K562 (cell line): ENCODE measurements around the gene RNF224. TPM values are rescaled to one million over a fixed set of nuclear protein-coding genes. Genes with fewer than 3 reads are reported as not detected.
A peak's percentile ranks its signal among the peaks of the same experiment; 100 is the strongest.

Source experiments
- ATAC-seq: fragments of 200-7000 bp; cut with Tn5 transposase; 3 replicates; pipeline ENCODE4 v1.9.1; 2020; ENCODE audit warnings: moderate library complexity
- BruUV-seq: library from RNA; stranded (reverse); fragments of 400-500 nt; replicated peaks from 2 replicates; lab custom pipeline; 2021; lab: Mats Ljungman, UMichigan
- CTCF ChIA-PET: fragments of 300-600 bp; formaldehyde crosslinking; extraction: SDS; loops from one replicate; lab custom pipeline; 2021; ENCODE audit warnings: low intra/inter-chr PET ratio; lab: Yijun Ruan, JAX
- POLR2A ChIA-PET: fragments of 300-600, 350-650 bp; sonication (Branson Sonifier 250); formaldehyde crosslinking; extraction: SDS; loops from one replicate; lab custom pipeline; 2021; ENCODE audit warnings: antibody characterized with exemption, inconsistent platforms; lab: Yijun Ruan, JAX
- DNase-seq, 4 experiments: peaks; one replicate each; pipeline versions ENCODE4 v3.0.0 to v3.0.0-alpha.2; 2011 to 2018; ENCODE audit warnings: low spot score in 3 of 4, mixed read lengths in 3 of 4; ENCODE audit errors: extremely low read depth in 1 of 4
- FAIRE-seq: peaks from 2 replicates; lab custom pipeline; 2011; peaks lifted over from hg19 to GRCh38; lab: Jason Lieb, UNC
- H2AFZ ChIP-seq: 2 replicates; pipeline ENCODE4 v1.6.0; 2011; ENCODE audit warnings: low read depth, low read length, control low read depth, inconsistent platforms
- H3K27ac ChIP-seq: fragments of 200-600 bp; 3 replicates; pipeline ENCODE4 v1.8.0; 2011; ENCODE audit warnings: low read depth, mild to moderate bottlenecking, control low read depth, inconsistent platforms, low read length, moderate library complexity, mixed read lengths; ENCODE audit errors: extremely low read depth
- H3K27me3 ChIP-seq, 2 experiments: fragments of 300-600 bp in 1 of 2; 2 replicates in 1 of 2; 3 replicates in 1 of 2; pipeline versions ENCODE4 v1.6.0 to v1.8.0; 2011; ENCODE audit warnings: inconsistent platforms in 2 of 2, low read length in 2 of 2, mild to moderate bottlenecking in 1 of 2, mixed read lengths in 1 of 2, moderate library complexity in 1 of 2; ENCODE audit not compliant: control insufficient read depth in 2 of 2, insufficient read depth in 2 of 2
- H3K36me3 ChIP-seq: fragments of 300-600 bp; 3 replicates; pipeline ENCODE4 v1.8.0; 2011; ENCODE audit warnings: mild to moderate bottlenecking, low read length, inconsistent platforms; ENCODE audit not compliant: control insufficient read depth, insufficient read depth
- H3K4me1 ChIP-seq, 2 experiments: fragments of 200-600 bp in 1 of 2; replicated peaks in 1 of 2; 2 replicates in 1 of 2; 3 replicates in 1 of 2; pipeline versions ENCODE4 v1.5.1 to v1.8.0; 2011; ENCODE audit warnings: inconsistent platforms in 2 of 2, low read length in 2 of 2, mild to moderate bottlenecking in 1 of 2, mixed read lengths in 1 of 2, moderate library complexity in 1 of 2; ENCODE audit not compliant: control insufficient read depth in 2 of 2, insufficient read depth in 2 of 2
- H3K4me2 ChIP-seq: 2 replicates; pipeline ENCODE4 v1.6.1; 2011; ENCODE audit warnings: low read length, control low read depth, inconsistent platforms, mixed read lengths; ENCODE audit not compliant: insufficient read depth
- H3K4me3 ChIP-seq: fragments of 200-600 bp; sonication (generic), shearing (Covaris generic); 2 replicates; pipeline ENCODE4 v1.5.1; 2016; ENCODE audit warnings: control low read depth, inconsistent platforms
- H3K79me2 ChIP-seq: fragments of 200-600 bp; 3 replicates; pipeline ENCODE4 v1.8.0; 2011; ENCODE audit warnings: low read length, inconsistent platforms; ENCODE audit not compliant: control insufficient read depth, insufficient read depth
- H3K9ac ChIP-seq, 2 experiments: 2 replicates each; pipeline versions ENCODE4 v1.6.0 to v1.6.1; 2011; ENCODE audit warnings: low read depth in 2 of 2, low read length in 2 of 2, control low read depth in 1 of 2, inconsistent platforms in 1 of 2, mild to moderate bottlenecking in 1 of 2, mixed read lengths in 1 of 2; ENCODE audit not compliant: insufficient read depth in 1 of 2
- H3K9me1 ChIP-seq: one replicate; pipeline ENCODE4 v1.6.0; 2011; ENCODE audit warnings: inconsistent platforms, mild to moderate bottlenecking, low read length, moderate library complexity; ENCODE audit not compliant: control insufficient read depth, insufficient read depth
- H3K9me3 ChIP-seq: replicated peaks from 2 replicates; pipeline ENCODE4 v1.5.1; 2011; ENCODE audit warnings: low read depth, low read length, inconsistent platforms; ENCODE audit not compliant: control insufficient read depth, insufficient read depth
- H4K20me1 ChIP-seq: replicated peaks from 2 replicates; pipeline ENCODE4 v1.6.1; 2011; ENCODE audit warnings: low read length, inconsistent platforms, mixed read lengths; ENCODE audit not compliant: control insufficient read depth, insufficient read depth
- CBFA2T2 ChIP-seq: fragments of 450-650 bp; conservative IDR thresholded peaks from 2 replicates; pipeline ENCODE4 v1.6.1; 2017; ENCODE audit warnings: mild to moderate bottlenecking
- KHSRP ChIP-seq: fragments of 450-650 bp; IDR thresholded peaks from 2 replicates; pipeline ENCODE4 v1.6.1; 2017
- PCBP2 ChIP-seq: fragments of 200-400 bp; formaldehyde crosslinking; IDR thresholded peaks from 2 replicates; pipeline ENCODE4 v1.6.1; 2018; ENCODE audit warnings: low read length, low read depth, mild to moderate bottlenecking, moderate library complexity; ENCODE audit not compliant: poor library complexity, severe bottlenecking
- RBFOX2 ChIP-seq: fragments of 200-400 bp; formaldehyde crosslinking; IDR thresholded peaks from 2 replicates; pipeline ENCODE4 v1.6.1; 2017; ENCODE audit warnings: low read depth, mild to moderate bottlenecking, low read length, moderate library complexity
- XRCC4 ChIP-seq: IDR thresholded peaks from one replicate; pipeline ENCODE4 v1.6.1; 2011; ENCODE audit not compliant: insufficient read depth, insufficient read length; ENCODE audit errors: extremely low read depth
- ZFP36 ChIP-seq: fragments of 150-350 bp; IDR thresholded peaks from 2 replicates; pipeline ENCODE4 v1.6.1; 2018; ENCODE audit warnings: low read length, low read depth; ENCODE audit not compliant: partially characterized antibody
- ZNF134 ChIP-seq: fragments of 250-450 bp; sonication (Bioruptor Pico); conservative IDR thresholded peaks from 2 replicates; pipeline ENCODE4 v1.4.0; 2020
- ZNF324 ChIP-seq: fragments of 250-450 bp; sonication (Bioruptor Pico); IDR thresholded peaks from 2 replicates; pipeline ENCODE4 v1.4.0; 2020; ENCODE audit warnings: mild to moderate bottlenecking
- ZNF41 ChIP-seq: fragments of 250-450 bp; sonication (Bioruptor Pico); conservative IDR thresholded peaks from 2 replicates; pipeline ENCODE4 v1.4.0; 2020; ENCODE audit warnings: mild to moderate bottlenecking
- WGBS: fragments of 100-300 bp; shearing (Covaris generic); methylation state at CpG from one replicate; pipeline ENCODE4 v1.1.6; 2016; ENCODE audit warnings: low coverage, mixed read lengths; ENCODE audit not compliant: insufficient coverage; ENCODE audit errors: missing lambda C conversion rate; 5-methylcytosine and 5-hydroxymethylcytosine counted together
- in situ Hi-C: fragments of 300-500 bp; cut with MboI; formaldehyde crosslinking; loops from 4 replicates; pipeline ENCODE4 v1.15.0; 2018; ENCODE audit warnings: inconsistent platforms, mixed read lengths
- intact Hi-C: fragments of 100-400 bp; cut with micrococcal nuclease; formaldehyde crosslinking; loops from 2 replicates; pipeline ENCODE4 v1.14.2; 2022
- polyA plus RNA-seq, 8 experiments: library from polyadenylated mRNA; depleted of rRNA in 4 of 8; stranded (reverse) in 5 of 8; unstranded in 3 of 8; fragments of >200 nt; fragmentation: Nextera tagmentation in 2 of 8; fragmentation: Illumina TruSeq in 1 of 8; extraction: Ambion mirVana in 2 of 8; extraction: Trizol in 1 of 8; gene quantifications; 2 replicates each; pipeline versions ENCODE4 v1.2.1 to v1.2.3, GENCODE V29; 2011 to 2014; ENCODE audit warnings: inconsistent platforms in 1 of 8, missing spikeins in 1 of 8
- total RNA-seq, 7 experiments: library from RNA; depleted of rRNA in 6 of 7; stranded (reverse); fragments of >200 nt in 6 of 7; fragmentation: Illumina TruSeq in 2 of 7; extraction: Trizol in 2 of 7; gene quantifications; 2 replicates each; pipeline versions ENCODE4 v1.2.1 to v1.2.3, GENCODE V29; 2011 to 2021; ENCODE audit warnings: low replicate concordance in 1 of 7

RNF224 gene
- total and polyA plus RNA-seq, 9 of the 15 experiments (the other 6 are each of a cell fraction or from before 2014, with no cell fraction given) = not detected

DNA sequence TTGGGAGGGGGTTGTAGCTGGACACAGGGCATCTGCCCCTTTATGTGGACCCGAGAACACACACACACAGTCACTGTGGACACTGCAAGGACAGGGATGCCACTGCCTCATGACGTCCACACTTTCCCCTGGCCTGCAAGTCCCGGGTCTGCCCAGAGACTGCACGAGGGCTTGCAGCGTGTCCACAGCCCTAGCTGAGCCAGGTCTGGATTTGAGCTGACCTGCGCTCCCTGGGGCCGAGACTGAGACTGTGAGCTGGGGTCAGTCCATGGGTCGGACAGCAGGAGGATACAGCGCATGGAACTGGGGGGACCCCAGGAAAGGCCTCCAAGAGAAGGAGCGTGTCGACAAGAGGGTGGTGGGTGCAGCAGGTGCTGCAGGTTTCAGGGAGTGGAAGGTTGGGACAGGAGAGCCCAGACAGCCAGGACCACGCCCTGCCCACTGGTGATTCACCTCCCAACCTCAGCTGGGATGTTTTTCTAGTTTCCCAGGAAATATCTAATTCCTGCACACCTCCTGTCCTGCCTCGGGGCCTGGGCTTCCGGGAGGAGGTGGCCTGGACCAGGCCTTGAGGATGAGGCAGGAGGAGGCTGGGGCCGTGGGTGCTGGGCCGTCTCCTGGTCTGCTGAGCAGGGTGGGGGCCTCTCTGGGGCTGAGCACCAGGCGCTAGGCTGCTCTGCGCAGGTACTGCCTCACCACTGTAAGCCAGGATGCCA is 806 bp upstream of the RNF224 start:
- Histone ChIP-seq H3K9me3 (no peaks in the 10 kb centered on the region), H3K27me3 (no peaks in the 10 kb centered on the region), H3K79me2 (no peaks in the 10 kb centered on the region), H2AFZ (no peak overlapping the region), H4K20me1 (no peaks in the 10 kb centered on the region), H3K9ac (peak overlapping the region in 1 of 2 experiments; percentile 81; a peak in 1 of 4 replicates), H3K36me3 (no peaks in the 10 kb centered on the region), H3K4me3 (no peak overlapping the region), H3K4me2 (no peak overlapping the region), H3K4me1 (peaks cover 21 to 96% of the 10 kb centered on the region in 2 experiments), H3K9me1 (no peaks in the 10 kb centered on the region), H3K27ac (no peak overlapping the region)
- ChIA-PET POLR2A (interaction anchor here (0.7 to 1.9 kb wide), 4 partner anchors 14 to 40 kb away, joined by 3 to 6 read pairs (median 4); partner anchors contain the start of genes ANAPC2, SSNA1 and TUBB4B), CTCF (interaction anchor here (0.8 to 2.6 kb wide), 5 partner anchors 38 to 181 kb away, joined by 3 to 19 read pairs (median 5); partner anchors contain the start of genes ANAPC2, MAN1B1, NPDC1 and SSNA1)
- ATAC-seq = no peak
- intact Hi-C loops (loop anchor here (1.0 to 2.0 kb wide), 3 partner anchors 38 to 176 kb away; partner anchors contain the start of genes ANAPC2 and SSNA1), in situ Hi-C loops (loop anchor here (5.0 to 25.0 kb wide), 3 partner anchors 39 to 439 kb away; partner anchors contain the start of genes ANAPC2, CCDC183, SSNA1 and TMEM141)
- WGBS = 35% methylated on average over 15 of the region's 18 CpGs
- BruUV-seq = no TSS peak
- no peak for DNase-seq
- FAIRE-seq = no peak
- 0 out of 2 replicates have a peak, but pooled peaks have one; percentile 2 for TF ChIP-seq RBFOX2
- no peak for TF ChIP-seq CBFA2T2
- TF ChIP-seq PCBP2 = no peak
- no peak for TF ChIP-seq KHSRP
- TF ChIP-seq ZNF324 (CRISPR knock-in tag) = no peak
- no peak for TF ChIP-seq ZNF41 (CRISPR knock-in tag)
- peak; percentile 12 for TF ChIP-seq ZFP36
- no peak for TF ChIP-seq XRCC4
- TF ChIP-seq ZNF134 (CRISPR knock-in tag) = no peak
